ENCODE data around the gene MYO9B.

MYO9B gene

GRCh38 chr19:17061691-17062090 is 13.9 kb upstream of the MYO9B start:
- no peak for DNase-seq (ENCODE audit: low read depth in 2 of 2)

GRCh38 chr19:17063428-17063827 is 12.1 kb upstream of the MYO9B start:
- DNase-seq (ENCODE audit: low read depth in 2 of 2), result no peak

- no peak for DNase-seq (ENCODE audit: low read depth in 2 of 2)
These were observed 6.4 kb upstream of the MYO9B start for GRCh38 chr19:17069193-17069592.

GRCh38 chr19:17070421-17070820 is 5.2 kb upstream of the MYO9B start:
- DNase-seq (ENCODE audit: low read depth in 2 of 2), result no peak

GRCh38 chr19:17070912-17071311 is 4.7 kb upstream of the MYO9B start:
- no peak for DNase-seq (ENCODE audit: low read depth in 2 of 2)

GRCh38 chr19:17073869-17074633 is 1.5 kb upstream of the MYO9B start:
- no peak for DNase-seq (ENCODE audit: low read depth in 2 of 2)

GRCh38 chr19:17074634-17075034 is 943 bp upstream of the MYO9B start:
- no peak for DNase-seq (ENCODE audit: low read depth in 2 of 2)

- peak; percentile 24 to 27 for DNase-seq (ENCODE audit: low read depth in 2 of 2)
These were observed 426 bp downstream of the MYO9B start for GRCh38 chr19:17075864-17076542.

- DNase-seq (ENCODE audit: low read depth in 2 of 2), result peak in 1 of 2 donors; percentile 2
These were observed 990 bp downstream of the MYO9B start for GRCh38 chr19:17076543-17076991.

- no peak for DNase-seq (ENCODE audit: low read depth in 2 of 2)
These were observed 2.0 kb downstream of the MYO9B start for GRCh38 chr19:17077447-17078028.

GRCh38 chr19:17078036-17078919 is 2.7 kb downstream of the MYO9B start:
- DNase-seq (ENCODE audit: low read depth in 2 of 2), result no peak

- no peak for DNase-seq (ENCODE audit: low read depth in 2 of 2)
These were observed 3.5 kb downstream of the MYO9B start for GRCh38 chr19:17078920-17079709.

GRCh38 chr19:17079710-17080439 is 4.3 kb downstream of the MYO9B start:
- DNase-seq (ENCODE audit: low read depth in 2 of 2), result peak; percentile 41 to 58

- no peak for DNase-seq (ENCODE audit: low read depth in 2 of 2)
These were observed 4.8 kb downstream of the MYO9B start for GRCh38 chr19:17080440-17080801.

GRCh38 chr19:17081672-17082630 is 6.4 kb downstream of the MYO9B start:
- no peak for DNase-seq (ENCODE audit: low read depth in 2 of 2)

GRCh38 chr19:17086120-17086519 is 10.5 kb downstream of the MYO9B start:
- no peak for DNase-seq (ENCODE audit: low read depth in 2 of 2)

- DNase-seq (ENCODE audit: low read depth in 2 of 2), result no peak
These were observed 11.3 kb downstream of the MYO9B start for GRCh38 chr19:17086834-17087233.

GRCh38 chr19:17088552-17088951 is 13.0 kb downstream of the MYO9B start:
- DNase-seq (ENCODE audit: low read depth in 2 of 2), result no peak

GRCh38 chr19:17090583-17090982 is 15.0 kb downstream of the MYO9B start:
- peak in 1 of 2 donors; percentile 24 for DNase-seq (ENCODE audit: low read depth in 2 of 2)
